HG03060 (cell line): Measurements from ENCODE around the gene ME3.

Experiments
- ATAC-seq: cut with Tn5 transposase; IDR thresholded peaks from one replicate; pipeline ENCODE4 v1.9.1; 2021; ENCODE audit warnings: low read depth, moderate number of reproducible peaks; ENCODE audit not compliant: unreplicated experiment

ME3 gene

GRCh38 chr11:86476109-86476861 is 196.1 kb downstream of the ME3 start:
- no peak for ATAC-seq

- no peak for ATAC-seq
Observed at GRCh38 chr11:86475027-86475426, 197.4 kb downstream of the ME3 start.

DNA sequence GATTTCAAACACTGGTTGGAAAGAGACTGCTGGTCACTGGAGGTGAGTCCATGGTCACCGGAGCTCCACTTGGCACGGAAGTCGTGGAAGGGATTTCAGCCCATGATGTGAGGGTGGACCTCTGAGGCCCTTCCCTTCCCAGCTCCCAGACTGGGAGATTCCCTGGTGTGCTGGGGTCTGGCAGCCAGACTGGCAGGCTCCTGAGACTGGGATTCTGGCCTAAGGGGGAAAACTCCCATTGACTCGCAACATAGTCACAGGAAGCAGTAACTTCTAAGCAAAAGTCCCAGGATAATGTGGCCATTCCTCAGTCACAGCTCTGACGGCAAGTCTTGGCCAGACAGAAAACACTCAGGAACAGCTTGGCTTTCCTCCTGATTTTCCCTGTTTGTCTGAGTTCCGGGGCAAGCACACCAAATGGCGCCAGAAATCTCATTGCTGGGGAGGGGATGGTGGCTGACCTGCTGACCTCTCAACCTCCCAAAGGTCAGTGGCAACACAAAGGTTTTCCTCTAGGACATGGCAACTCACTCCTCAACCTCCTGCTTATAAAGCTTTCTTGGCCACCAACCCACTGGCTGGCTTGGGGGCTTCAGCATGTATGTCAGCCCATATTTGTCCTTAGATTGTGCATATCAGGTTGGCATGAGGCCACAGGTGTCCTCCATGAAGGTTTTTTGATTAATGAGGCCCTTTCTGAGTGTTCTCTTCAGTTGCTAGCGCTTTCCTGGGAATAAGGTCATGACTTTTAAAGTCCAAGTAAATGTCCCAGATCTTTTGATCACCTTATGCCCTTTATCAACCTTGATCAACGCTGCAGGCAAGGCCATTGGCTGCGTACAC is 198.2 kb downstream of the ME3 start:
- no peak for ATAC-seq

GRCh38 chr11:86469491-86470388 is 202.7 kb downstream of the ME3 start:
- ATAC-seq: no peak

DNA sequence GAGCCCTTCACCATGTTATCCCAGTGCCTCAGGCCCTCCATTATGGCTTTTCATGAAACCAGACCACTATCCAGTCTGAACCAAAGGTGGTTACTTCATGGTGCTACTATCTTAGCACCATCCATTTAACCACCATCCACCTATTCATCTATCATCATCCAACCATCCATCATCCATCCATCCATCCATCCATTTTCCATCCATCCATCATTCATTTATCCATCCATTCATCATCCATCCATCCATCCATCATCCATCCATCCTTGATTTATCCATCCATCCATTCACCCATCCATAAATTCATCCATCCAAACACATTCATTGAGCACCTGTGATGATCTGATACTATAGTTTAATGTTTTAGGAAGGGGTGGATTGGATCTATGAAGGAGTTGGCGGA is 204.2 kb downstream of the ME3 start:
- ATAC-seq: no peak

- no peak for ATAC-seq
Observed at GRCh38 chr11:86464509-86465221, 207.8 kb downstream of the ME3 start.

DNA sequence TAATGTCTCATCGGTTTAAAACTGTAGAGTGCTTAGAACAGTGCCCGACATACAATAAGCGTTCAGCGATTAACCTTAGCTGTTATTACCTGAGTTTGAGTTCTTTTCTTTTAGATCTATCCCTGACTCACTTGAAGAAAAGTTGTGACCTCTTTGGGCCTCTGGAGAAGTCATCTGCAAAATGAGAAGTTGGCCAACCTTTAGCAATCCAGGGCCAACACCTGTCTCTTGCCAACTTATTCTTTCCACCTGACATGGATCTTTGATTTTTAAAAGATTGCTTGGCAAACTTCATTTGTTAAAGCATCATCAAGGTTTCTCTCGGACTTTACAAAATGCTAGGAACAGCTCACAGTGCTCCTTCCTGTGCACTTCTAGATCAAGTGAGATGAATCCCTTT is 208.5 kb downstream of the ME3 start:
- no peak for ATAC-seq

DNA sequence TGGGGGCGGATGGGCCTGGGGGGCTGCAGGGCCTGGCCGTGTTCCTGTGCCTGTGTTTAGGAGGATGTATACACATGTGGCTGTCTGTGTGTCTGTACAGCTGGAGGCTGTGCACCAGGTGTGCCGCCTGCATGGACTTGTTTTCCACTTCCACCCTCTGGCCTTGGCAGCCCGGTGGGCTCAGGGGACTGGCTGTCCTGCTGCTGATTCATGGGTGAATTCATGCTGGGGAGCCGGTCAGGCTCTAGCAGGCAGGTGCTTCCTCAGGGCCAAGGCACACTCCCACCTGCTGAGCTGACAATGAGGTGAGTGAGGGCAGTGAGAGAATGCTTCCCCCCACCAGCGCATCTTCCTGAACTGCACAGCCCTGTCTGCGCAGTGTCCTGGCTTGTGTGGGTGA is 209.3 kb downstream of the ME3 start:
- ATAC-seq: no peak

DNA sequence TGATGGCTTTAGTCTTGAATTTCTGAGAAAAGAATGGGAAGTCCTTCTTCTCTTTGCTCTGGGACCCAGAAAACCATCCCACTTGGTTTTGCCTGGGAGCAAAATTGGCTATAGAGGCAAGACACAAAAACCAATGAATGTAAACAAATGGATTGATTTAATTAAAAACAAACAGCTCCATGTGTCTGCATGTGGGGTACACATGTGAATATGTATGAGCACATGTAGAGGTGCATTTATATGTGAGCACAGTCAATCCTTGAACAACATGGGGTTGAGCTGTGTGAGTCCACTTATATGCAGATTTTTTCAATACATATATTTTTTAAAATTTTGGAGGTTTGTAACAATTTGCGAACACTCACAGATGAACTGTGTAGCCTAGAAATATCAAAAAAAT is 210.5 kb downstream of the ME3 start:
- ATAC-seq: no peak

DNA sequence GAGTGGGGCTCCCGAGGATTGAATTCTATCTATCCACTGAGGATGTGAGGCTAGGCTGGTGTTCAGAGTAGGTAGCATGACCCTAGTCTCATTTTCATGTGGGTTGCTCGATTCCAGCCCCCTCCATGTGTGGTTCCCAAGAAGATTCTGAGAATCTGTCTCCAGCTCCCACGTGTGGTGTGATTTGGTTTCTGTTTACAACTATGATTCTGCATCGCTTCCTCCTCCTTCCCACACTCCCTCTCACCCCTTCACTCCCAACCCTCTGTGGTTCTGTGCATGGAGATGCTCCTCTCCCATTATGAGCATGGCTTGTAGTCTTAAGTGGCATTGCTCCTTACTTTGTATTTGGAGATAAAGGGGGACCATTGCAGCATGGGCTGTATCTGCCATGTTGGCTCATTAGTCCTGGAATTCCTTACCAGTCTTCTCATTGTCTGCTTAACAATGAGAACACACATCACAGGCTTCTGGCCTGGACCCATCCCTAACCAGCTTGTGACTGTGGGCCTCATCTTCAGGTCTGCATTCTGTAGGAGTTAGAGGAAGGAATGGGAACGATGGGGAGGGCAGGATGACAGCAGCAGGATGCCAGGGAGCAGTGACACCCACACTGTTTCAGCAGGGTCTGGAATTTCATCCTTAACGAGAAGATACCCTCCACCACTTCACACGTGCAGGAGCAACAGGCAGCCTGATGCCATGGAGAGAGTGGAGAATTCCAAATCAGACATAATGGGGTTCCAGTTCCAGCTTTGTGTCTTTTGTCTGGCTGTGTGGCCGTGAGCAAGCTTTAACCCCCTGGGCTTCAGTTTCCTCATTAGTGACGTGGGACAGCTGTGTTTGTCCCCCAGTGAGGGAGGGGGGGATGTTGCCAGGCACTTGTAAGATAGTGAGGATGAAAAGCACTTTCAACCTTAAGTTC is 211.7 kb downstream of the ME3 start:
- no peak for ATAC-seq

GRCh38 chr11:86459682-86460460 is 212.5 kb downstream of the ME3 start:
- ATAC-seq: no peak

- ATAC-seq: no peak
Observed at GRCh38 chr11:86459002-86459385, 213.4 kb downstream of the ME3 start.

GRCh38 chr11:86458294-86459001 is 214.0 kb downstream of the ME3 start:
- no peak for ATAC-seq

DNA sequence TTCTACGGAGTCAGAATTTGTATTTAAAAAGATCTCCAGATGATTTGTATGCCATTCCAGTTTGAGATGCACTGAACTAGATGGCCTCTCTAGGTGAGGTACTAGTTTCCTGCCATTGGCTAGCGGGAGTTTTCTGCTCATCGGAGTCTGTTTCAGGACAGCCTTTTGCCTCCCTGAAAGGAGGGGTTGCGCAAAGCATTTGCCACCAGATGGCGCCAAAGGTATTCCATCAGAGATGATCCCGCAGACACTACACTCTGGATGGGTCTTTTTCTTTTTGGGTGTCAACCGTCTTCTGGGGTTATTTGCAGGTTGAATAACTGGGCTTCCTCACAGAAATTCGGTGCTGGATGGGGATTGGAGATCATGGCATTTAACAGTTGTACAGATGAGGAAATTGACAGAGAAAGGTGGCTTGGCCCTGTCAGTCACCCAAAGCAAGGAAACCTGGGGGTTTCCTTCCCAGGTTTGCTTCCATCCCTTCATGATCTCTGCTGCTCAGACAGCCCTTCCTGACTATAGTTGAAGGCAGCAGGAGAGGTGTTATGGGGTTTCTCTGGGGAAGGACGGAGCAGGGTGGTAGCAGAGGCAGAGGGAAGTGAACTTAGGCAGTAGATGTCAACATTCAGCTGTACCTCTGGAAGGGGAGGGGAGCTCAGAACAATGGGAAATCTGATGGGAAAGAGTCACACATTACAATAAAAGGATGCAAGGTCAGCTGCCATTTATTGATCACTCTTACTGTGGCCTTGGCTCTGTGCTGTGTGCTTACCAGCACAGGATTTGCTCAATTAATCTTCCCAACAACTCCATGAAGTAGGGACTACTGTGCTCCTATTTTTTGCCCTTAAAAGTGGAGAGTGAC is 216.1 kb downstream of the ME3 start:
- ATAC-seq: peak; percentile 64

DNA sequence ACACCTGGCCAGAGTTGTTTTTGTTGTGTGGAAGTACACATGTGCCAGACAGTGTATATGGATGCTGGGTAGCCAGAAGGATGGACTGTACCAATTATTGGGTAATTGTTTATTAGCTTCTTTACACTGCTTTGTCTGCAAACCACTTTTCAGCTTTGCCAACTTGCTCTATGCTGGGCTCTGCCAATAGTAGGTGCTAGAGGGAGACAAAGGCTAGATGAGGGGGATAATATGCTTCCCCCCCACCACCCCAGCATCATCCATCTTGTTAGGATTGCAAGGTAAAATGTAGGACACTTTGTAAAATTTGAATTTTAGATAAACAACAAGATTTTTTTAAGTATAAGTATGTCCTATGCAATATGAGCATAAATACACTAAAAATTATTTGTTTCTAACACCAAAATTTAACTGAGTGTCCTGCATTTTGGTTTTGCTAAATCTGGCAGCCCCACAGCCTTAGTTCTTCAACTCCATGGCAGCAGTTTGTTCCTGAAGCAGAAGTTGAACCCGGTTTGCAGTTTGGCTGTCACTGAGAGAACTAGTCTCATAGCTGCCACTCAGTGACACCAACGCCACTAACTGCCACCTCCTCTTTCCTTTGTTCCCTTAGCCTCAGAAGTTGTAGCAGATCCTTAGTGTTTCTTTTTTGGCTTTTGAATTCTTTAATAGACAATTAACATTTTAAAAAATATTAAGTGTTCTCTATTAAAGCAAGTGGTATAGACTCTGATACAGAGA is 219.0 kb downstream of the ME3 start:
- ATAC-seq: no peak

DNA sequence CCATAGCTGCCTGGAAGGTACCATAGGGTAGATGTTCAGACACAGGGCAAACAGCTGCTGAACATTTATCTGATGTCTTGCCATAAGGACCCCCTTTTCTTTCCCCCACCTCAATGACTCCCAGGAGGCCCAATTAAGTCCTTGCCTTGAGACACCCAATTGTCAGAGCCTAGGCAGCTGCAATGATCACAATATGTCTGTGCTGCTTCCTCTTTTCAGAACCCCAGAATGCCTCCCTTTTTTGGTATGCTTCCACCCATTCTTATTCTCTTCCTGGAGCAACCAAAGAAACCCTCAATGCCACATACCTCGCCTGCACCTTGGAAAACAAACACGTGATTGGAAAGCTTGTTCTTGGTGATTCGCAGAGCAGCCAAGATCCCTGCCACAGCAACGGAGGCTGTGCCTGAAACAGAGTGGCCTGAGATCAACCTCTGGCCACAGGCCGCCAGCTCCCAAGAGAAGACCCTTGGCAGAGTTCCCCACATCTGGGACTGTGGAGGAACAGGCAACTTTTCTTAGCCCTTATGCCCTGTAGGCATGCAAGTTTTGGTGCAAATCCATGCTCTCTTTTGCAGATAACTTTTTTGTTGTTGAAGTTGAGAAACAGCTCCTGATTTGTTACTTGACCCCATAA is 222.3 kb downstream of the ME3 start:
- ATAC-seq: no peak
